GM23338 (cell line): ENCODE results near the gene ACAD10. TPM values are rescaled to one million over a fixed set of nuclear protein-coding genes. Genes with fewer than 3 reads are reported as not detected.
A peak's percentile ranks its signal among the peaks of the same experiment; 100 is the strongest.
"Not testable (repeated sequence)": the region's sequence is repeated elsewhere in the genome, so short reads cannot be mapped to it uniquely, and the experiment has no call there.

Experiments
- ATAC-seq: fragments of 200-7000 bp; cut with Tn5 transposase; 3 replicates; pipeline ENCODE4 v1.9.1; 2020
- DNase-seq: peaks from one replicate; pipeline ENCODE4 v3.0.0-alpha.2; 2015; ENCODE audit warnings: low spot score
- H2AFZ ChIP-seq: fragments of 200-600 bp; sonication (generic); 2 replicates; pipeline ENCODE4 v1.8.0; 2016; ENCODE audit warnings: antibody characterized with exemption, mild to moderate bottlenecking, moderate library complexity
- H3F3A ChIP-seq: fragments of 200-600 bp; sonication (generic); replicated peaks from 2 replicates; pipeline ENCODE4 v1.8.0; 2017; ENCODE audit warnings: antibody characterized with exemption, mixed run types, low read depth
- H3K27ac ChIP-seq: fragments of 200-600 bp; sonication (generic); 2 replicates; pipeline ENCODE4 v1.6.1; 2016; ENCODE audit warnings: low read depth
- H3K27me3 ChIP-seq: fragments of 200-600 bp; sonication (generic); 2 replicates; pipeline ENCODE4 v1.8.0; 2016; ENCODE audit warnings: mild to moderate bottlenecking, mixed run types, moderate library complexity; ENCODE audit not compliant: insufficient read depth
- H3K36me3 ChIP-seq: fragments of 200-600 bp; sonication (generic); 2 replicates; pipeline ENCODE4 v1.8.0; 2016; ENCODE audit warnings: mild to moderate bottlenecking; ENCODE audit not compliant: insufficient read depth
- H3K4me1 ChIP-seq: fragments of 200-600 bp; sonication (generic); 2 replicates; pipeline ENCODE4 v1.8.0; 2016; ENCODE audit warnings: mild to moderate bottlenecking, moderate library complexity; ENCODE audit not compliant: insufficient read depth
- H3K4me2 ChIP-seq: fragments of 200-600 bp; sonication (generic); 2 replicates; pipeline ENCODE4 v1.7.1; 2017; ENCODE audit warnings: mixed run types
- H3K4me3 ChIP-seq: fragments of 200-600 bp; sonication (generic); 2 replicates; pipeline ENCODE4 v1.6.1; 2016; ENCODE audit warnings: mixed run types
- H3K79me2 ChIP-seq: fragments of 200-600 bp; sonication (generic); replicated peaks from 2 replicates; pipeline ENCODE4 v1.8.0; 2017; ENCODE audit warnings: mild to moderate bottlenecking; ENCODE audit not compliant: insufficient read depth
- H3K9me2 ChIP-seq: fragments of 200-600 bp; sonication (generic); 2 replicates; pipeline ENCODE4 v1.8.0; 2017; ENCODE audit not compliant: insufficient read depth
- H4K20me1 ChIP-seq: fragments of 200-600 bp; sonication (generic); replicated peaks from 2 replicates; pipeline ENCODE4 v1.8.0; 2017; ENCODE audit warnings: mild to moderate bottlenecking; ENCODE audit not compliant: insufficient read depth
- H3K27ac Mint-ChIP-seq: 2 replicates; pipeline ENCODE4 v1.8.0; 2020; ENCODE audit warnings: inconsistent platforms, mild to moderate bottlenecking, moderate library complexity, mixed read lengths
- H3K27me3 Mint-ChIP-seq: 3 replicates; pipeline ENCODE4 v1.8.0; 2022; ENCODE audit warnings: low read depth, mild to moderate bottlenecking, moderate library complexity, mixed read lengths, inconsistent platforms; ENCODE audit not compliant: insufficient read depth, poor library complexity
- H3K36me3 Mint-ChIP-seq: 3 replicates; pipeline ENCODE4 v1.8.0; 2021; ENCODE audit warnings: low read depth, mild to moderate bottlenecking, inconsistent platforms, moderate library complexity, mixed read lengths
- H3K4me1 Mint-ChIP-seq: 3 replicates; pipeline ENCODE4 v1.8.0; 2020; ENCODE audit warnings: mild to moderate bottlenecking, inconsistent platforms, mixed read lengths
- H3K4me3 Mint-ChIP-seq: 3 replicates; pipeline ENCODE4 v1.8.0; 2021; ENCODE audit warnings: moderate library complexity, mild to moderate bottlenecking, inconsistent platforms, mixed read lengths
- H3K9me3 Mint-ChIP-seq: 3 replicates; pipeline ENCODE4 v1.8.0; 2020; ENCODE audit warnings: moderate library complexity, mild to moderate bottlenecking, inconsistent platforms, mixed read lengths
- CREB1 ChIP-seq: fragments of 250-450 bp; sonication (Bioruptor Pico); IDR thresholded peaks from 2 replicates; pipeline ENCODE4 v1.5.0; 2020; ENCODE audit warnings: low read depth, mild to moderate bottlenecking, moderate library complexity
- NANOG ChIP-seq: IDR thresholded peaks from 2 replicates; pipeline ENCODE4 v1.6.1; 2016; ENCODE audit warnings: antibody characterized with exemption, borderline replicate concordance
- STAT1 ChIP-seq: IDR thresholded peaks from one replicate; pipeline ENCODE4 v1.6.1; 2016; ENCODE audit warnings: antibody characterized with exemption; ENCODE audit not compliant: unreplicated experiment
- ZNF331 ChIP-seq: fragments of 250-450 bp; sonication (Bioruptor Pico); IDR thresholded peaks from 2 replicates; pipeline ENCODE4 v1.5.0; 2020; ENCODE audit warnings: low read depth, mild to moderate bottlenecking, moderate library complexity
- polyA plus RNA-seq: library from polyadenylated mRNA; unstranded; fragments of >200 nt; fragmentation: Nextera tagmentation; extraction: Ambion mirVana; gene quantifications from 2 replicates; pipeline ENCODE4 v1.2.1, GENCODE V29; 2016
- total RNA-seq: library from RNA; depleted of rRNA; stranded (reverse); fragments of >200 nt; shearing (Covaris generic); gene quantifications from 2 replicates; pipeline ENCODE4 v1.2.3, GENCODE V29; 2014
- TF ChIP-seq, protein P1 (sequence below), 2 experiments: fragments of 200-600 bp in 1 of 2; sonication (generic) in 1 of 2; conservative IDR thresholded peaks; 2 replicates each; pipeline versions ENCODE4 v1.5.1 to v1.6.1; 2016 to 2017; ENCODE audit warnings: antibody characterized with exemption in 2 of 2, low read depth in 2 of 2, mild to moderate bottlenecking in 2 of 2, moderate library complexity in 1 of 2
- TF ChIP-seq, protein P2 (sequence below): IDR thresholded peaks from one replicate; pipeline ENCODE4 v1.6.1; 2018; ENCODE audit warnings: antibody characterized with exemption; ENCODE audit not compliant: unreplicated experiment

Gene ACAD10
- total and polyA plus RNA-seq, 2 experiments from 2014 or later, result 16.3 to 23.1 TPM

DNA sequence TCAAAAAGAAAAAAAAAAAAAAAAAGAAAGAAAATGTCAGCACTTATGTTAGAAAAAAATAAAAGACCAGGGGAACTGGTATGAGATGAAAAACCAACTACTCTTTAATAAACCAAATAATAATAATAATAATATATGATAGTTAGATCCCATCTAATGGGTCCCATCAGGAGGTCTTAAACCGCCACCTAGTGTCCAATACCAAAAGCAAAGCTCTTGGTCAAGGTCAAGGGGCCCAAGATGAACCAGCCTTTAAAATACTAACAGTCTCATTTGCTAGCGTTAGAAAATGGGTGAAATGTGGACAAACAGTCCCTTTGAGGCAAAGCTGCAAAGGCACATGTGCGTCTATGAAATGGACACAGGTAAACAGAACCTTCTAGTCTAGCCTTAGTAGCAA, 12.3 kb upstream of the ACAD10 start:
- H3K4me2 ChIP-seq, result no peak overlapping the region
- Mint-ChIP-seq H3K4me1 (no peaks in the 10 kb centered on the region), H3K36me3 (peaks cover 43% of the 10 kb centered on the region), H3K27me3 (peaks cover 2% of the 10 kb centered on the region), H3K9me3 (no peaks in the 10 kb centered on the region), H3K27ac (no peak overlapping the region), H3K4me3 (no peak overlapping the region)
- TF ChIP-seq, protein P1, sequence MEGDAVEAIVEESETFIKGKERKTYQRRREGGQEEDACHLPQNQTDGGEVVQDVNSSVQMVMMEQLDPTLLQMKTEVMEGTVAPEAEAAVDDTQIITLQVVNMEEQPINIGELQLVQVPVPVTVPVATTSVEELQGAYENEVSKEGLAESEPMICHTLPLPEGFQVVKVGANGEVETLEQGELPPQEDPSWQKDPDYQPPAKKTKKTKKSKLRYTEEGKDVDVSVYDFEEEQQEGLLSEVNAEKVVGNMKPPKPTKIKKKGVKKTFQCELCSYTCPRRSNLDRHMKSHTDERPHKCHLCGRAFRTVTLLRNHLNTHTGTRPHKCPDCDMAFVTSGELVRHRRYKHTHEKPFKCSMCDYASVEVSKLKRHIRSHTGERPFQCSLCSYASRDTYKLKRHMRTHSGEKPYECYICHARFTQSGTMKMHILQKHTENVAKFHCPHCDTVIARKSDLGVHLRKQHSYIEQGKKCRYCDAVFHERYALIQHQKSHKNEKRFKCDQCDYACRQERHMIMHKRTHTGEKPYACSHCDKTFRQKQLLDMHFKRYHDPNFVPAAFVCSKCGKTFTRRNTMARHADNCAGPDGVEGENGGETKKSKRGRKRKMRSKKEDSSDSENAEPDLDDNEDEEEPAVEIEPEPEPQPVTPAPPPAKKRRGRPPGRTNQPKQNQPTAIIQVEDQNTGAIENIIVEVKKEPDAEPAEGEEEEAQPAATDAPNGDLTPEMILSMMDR (conservative IDR thresholded peaks at IDR 0.05; ENCODE audit: low read depth in 2 of 2), result peak; percentile 52 to 62
- no peak for TF ChIP-seq STAT1
- no peak overlapping the region for H3K4me3 ChIP-seq
- peak overlapping the region; percentile 59; the same call in 1 of the 2 replicates for H3K27ac ChIP-seq
- H2AFZ ChIP-seq, result no peak overlapping the region
- 0 out of 2 replicates have a peak, but pooled peaks cover 9% of the 10 kb centered on the region for H3F3A ChIP-seq
- H3K27me3 ChIP-seq, result no peaks in the 10 kb centered on the region
- no peak; the same call in 2 of the 3 replicates for ATAC-seq
- DNase-seq, result peak; percentile 61
- H3K4me1 ChIP-seq, result no peaks in the 10 kb centered on the region
- peaks cover 40% of the 10 kb centered on the region for H3K36me3 ChIP-seq
- peaks cover 17% of the 10 kb centered on the region for H4K20me1 ChIP-seq
- H3K79me2 ChIP-seq, result no peaks in the 10 kb centered on the region
- H3K9me2 ChIP-seq, result no peaks in the 10 kb centered on the region

DNA sequence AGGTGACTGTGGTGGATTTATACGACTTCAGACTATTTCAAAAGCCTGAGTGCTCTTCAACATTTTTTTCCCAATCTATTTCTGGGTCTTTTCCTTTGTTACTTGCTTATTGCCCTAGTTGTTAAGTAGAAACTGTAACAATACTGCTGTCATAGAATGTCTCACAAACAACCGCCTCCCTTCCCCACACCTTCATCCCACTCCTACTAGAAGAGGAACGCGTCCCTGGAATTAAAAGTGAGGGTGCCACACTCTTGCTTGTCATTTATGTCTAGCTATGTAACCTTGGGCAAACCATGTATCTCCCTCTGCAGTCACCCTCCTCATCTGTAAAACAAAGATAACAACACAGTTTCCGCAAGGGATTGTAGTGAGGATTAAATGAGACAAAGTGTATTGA, 8.7 kb upstream of the ACAD10 start:
- Histone ChIP-seq H3K4me2 (no peak overlapping the region), H3K27me3 (no peaks in the 10 kb centered on the region), H4K20me1 (peaks cover 9% of the 10 kb centered on the region), H3K27ac (no peak overlapping the region), H3K9me2 (no peaks in the 10 kb centered on the region), H3F3A (0 out of 2 replicates have a peak, but pooled peaks cover 12% of the 10 kb centered on the region), H3K36me3 (peaks cover 50% of the 10 kb centered on the region), H2AFZ (no peak overlapping the region), H3K4me3 (no peak overlapping the region), H3K4me1 (no peaks in the 10 kb centered on the region), H3K79me2 (peaks cover 5% of the 10 kb centered on the region; the same call in 1 of the 2 replicates)
- TF ChIP-seq, protein P2, sequence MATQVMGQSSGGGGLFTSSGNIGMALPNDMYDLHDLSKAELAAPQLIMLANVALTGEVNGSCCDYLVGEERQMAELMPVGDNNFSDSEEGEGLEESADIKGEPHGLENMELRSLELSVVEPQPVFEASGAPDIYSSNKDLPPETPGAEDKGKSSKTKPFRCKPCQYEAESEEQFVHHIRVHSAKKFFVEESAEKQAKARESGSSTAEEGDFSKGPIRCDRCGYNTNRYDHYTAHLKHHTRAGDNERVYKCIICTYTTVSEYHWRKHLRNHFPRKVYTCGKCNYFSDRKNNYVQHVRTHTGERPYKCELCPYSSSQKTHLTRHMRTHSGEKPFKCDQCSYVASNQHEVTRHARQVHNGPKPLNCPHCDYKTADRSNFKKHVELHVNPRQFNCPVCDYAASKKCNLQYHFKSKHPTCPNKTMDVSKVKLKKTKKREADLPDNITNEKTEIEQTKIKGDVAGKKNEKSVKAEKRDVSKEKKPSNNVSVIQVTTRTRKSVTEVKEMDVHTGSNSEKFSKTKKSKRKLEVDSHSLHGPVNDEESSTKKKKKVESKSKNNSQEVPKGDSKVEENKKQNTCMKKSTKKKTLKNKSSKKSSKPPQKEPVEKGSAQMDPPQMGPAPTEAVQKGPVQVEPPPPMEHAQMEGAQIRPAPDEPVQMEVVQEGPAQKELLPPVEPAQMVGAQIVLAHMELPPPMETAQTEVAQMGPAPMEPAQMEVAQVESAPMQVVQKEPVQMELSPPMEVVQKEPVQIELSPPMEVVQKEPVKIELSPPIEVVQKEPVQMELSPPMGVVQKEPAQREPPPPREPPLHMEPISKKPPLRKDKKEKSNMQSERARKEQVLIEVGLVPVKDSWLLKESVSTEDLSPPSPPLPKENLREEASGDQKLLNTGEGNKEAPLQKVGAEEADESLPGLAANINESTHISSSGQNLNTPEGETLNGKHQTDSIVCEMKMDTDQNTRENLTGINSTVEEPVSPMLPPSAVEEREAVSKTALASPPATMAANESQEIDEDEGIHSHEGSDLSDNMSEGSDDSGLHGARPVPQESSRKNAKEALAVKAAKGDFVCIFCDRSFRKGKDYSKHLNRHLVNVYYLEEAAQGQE, result no peak
- no peak for TF ChIP-seq CREB1
- no peak for TF ChIP-seq NANOG
- no peak for TF ChIP-seq ZNF331 (CRISPR knock-in tag)
- Mint-ChIP-seq H3K27me3 (peaks cover 2% of the 10 kb centered on the region), H3K9me3 (no peaks in the 10 kb centered on the region), H3K27ac (no peak overlapping the region), H3K36me3 (peaks cover 53% of the 10 kb centered on the region), H3K4me1 (no peaks in the 10 kb centered on the region), H3K4me3 (no peak overlapping the region)
- no peak for ATAC-seq
- DNase-seq, result no peak

DNA sequence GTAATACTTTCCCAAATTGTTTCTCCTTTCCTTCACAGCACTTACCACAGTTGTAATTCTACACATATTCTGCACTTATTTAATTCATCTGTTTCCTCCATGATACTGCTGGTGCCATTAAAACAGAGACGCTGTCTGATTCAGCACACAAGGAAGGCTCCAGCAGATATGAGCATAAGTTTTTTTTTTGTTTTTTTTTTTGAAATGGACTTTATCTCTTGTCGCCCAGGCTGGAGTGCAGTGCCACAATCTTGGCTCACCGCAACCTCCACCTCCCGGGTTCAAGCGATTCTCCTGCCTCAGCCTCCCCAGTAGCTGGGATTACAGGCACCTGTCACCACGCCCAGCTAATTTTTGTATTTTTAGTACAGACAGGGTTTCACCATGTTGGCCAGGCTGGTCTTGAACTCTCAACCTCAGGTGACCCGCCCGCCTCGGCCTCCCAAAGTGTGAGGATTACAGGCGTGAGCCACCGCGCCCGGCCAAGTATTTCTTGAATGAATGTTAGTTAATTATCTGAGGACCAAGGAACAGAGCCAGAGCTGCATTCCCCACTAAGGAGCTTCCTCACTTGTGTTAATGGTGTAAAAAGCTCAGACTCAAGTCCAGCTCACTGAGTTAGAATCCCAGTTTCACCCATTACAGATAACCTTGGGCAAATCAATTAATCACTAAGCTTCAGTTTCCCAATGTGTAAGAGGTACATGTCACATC, 1.2 kb upstream of the ACAD10 start:
- ATAC-seq, result not testable (repeated sequence)
- H3K36me3 Mint-ChIP-seq, result peaks cover 28% of the 10 kb centered on the region
- peak overlapping the region; percentile 84 for H2AFZ ChIP-seq

More for the DNA sequence above, 1.2 kb upstream of the ACAD10 start:
- Histone ChIP-seq H3K4me2 (peak overlapping the region; percentile 99), H3K4me1 (peaks cover 15% of the 10 kb centered on the region), H3K27ac (peak overlapping the region; percentile 97; the same call in 1 of the 2 replicates), H4K20me1 (peaks cover 11% of the 10 kb centered on the region), H3K36me3 (peaks cover 27% of the 10 kb centered on the region), H3K4me3 (peak overlapping the region; percentile 97), H3K79me2 (peaks cover 40% of the 10 kb centered on the region)
- peak overlapping the region; percentile 97 for H3K27ac Mint-ChIP-seq
- not testable (repeated sequence) for H3K9me2 ChIP-seq, H3F3A ChIP-seq, H3K27me3 ChIP-seq, DNase-seq, H3K9me3 Mint-ChIP-seq, H3K27me3 Mint-ChIP-seq
- peaks cover 10% of the 10 kb centered on the region for H3K4me1 Mint-ChIP-seq
- H3K4me3 Mint-ChIP-seq, result peak overlapping the region; percentile 98
